Limb (tissue), 2 donors: Measurements from ENCODE around the gene ACRV1.

Source experiments
- DNase-seq, 2 donors: peaks; one replicate each; pipeline ENCODE4 v3.0.0-alpha.2; 2016; ENCODE audit errors: extremely low spot score in 2 of 2

ACRV1 gene

DNA sequence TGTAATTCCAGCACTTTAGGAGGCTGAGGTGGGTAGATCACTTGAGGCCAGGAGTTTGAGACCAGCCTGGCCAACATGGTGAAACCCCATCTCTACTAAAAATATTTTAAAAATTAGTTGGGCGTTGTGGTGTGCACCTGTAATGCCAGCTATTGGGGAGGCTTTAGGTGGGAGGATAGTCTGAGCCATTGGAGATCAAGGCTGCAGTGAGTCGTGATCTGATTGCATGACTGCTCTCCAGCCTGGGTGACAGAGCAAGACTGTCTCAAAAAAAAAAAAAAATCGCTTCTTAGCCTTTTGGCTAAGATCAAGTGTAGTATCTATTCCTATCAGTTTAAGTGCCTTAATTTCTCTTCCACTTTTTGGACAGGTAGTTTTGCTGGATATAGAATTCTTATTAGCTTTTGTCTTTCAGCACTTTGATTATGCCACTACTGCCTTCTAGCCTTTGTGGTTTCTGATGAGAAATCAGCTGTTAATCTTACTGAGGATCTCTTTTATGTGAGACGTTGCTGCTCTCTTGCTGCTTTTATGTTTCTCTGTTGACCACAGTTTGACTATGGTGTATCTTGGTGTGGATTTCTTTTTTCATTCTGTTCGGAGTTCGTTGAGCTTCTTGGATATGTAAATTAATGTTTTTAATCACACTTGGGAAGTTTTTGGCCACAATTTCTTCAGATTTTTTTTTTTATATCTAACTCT, 31.0 kb downstream of the ACRV1 start:
- DNase-seq = no peak

DNA sequence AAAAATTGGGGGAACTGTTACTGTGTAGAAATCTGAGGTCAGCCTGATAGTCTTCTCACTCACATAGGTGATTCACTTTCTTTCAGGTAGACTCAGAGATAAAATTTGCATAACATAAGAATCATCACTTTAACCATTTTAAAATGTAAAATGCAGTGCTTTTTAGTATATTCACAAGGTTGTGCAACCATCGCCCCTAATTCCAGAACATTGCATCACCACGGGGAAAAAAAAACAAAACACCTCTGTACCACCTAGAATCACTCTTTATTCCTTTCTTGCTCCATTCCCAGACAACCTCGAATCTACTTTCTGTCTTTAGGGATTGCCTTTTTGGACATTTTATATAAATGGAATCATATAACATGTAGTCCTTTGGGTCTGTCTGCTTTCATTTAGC, 34.8 kb downstream of the ACRV1 start:
- DNase-seq = no peak

DNA sequence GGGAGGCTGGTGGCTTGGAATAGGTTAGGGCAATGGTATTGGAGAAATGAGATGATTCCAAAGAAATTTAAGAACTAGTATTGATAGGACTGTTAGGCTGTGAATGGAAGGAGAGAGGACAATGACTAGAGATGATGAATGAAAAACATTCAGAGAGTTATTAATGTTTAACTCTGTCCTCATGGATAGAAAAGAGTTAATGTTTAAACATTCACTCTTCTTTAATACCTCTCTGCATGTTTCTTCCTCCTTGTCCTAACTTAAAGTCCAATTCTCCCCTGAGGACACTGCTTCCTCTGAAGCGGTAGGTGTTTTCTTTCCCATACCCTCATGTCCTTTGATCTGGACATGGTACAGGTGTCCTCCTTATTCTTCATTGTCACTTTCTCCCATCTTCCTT, 42.3 kb downstream of the ACRV1 start:
- no peak for DNase-seq

DNA sequence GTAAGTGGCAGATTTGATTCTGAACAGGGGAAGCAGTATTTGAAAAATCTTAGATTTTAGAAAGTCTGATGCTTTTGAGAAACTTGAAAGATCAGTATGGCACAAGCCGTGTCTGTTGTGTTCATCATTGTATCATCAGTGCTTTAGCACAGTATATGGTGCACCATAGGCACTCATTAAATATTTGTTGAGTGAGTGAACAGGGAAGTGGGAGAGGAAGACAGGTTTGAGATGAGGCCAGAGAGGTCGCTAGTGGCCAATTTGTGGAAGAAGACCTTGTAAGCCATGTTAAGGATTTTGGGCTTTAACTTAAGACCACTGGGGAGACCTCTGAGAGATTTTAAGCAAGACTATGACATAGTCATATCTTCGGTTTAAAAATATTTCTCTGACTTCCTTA, 42.8 kb downstream of the ACRV1 start:
- DNase-seq = no peak

DNA sequence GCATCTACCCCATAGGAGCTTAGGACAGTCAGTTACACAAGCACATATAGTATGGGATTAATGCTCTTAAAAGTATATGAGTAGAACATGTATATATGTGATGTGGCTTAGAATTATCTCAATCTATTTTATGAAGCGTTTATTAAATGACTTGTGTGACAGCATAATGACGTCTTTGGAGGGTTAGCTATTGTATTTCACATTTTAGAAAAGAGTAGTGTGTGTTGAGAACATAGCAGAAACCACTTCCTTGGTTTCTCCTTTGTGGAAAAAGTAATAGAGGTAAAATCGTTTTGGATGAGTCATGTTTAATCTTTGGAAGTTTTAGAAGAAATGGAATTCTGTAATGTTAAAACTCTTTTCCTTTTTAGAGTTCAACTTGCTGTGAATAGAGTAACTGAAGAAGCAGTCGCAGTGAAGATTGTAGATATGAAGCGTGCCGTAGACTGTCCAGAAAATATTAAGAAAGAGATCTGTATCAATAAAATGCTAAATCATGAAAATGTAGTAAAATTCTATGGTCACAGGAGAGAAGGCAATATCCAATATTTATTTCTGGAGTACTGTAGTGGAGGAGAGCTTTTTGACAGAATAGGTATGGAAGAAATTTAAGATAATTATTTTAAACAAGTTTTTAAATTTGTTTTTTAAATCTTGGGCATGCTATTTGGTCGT, 53.3 kb downstream of the ACRV1 start:
- no peak for DNase-seq

DNA sequence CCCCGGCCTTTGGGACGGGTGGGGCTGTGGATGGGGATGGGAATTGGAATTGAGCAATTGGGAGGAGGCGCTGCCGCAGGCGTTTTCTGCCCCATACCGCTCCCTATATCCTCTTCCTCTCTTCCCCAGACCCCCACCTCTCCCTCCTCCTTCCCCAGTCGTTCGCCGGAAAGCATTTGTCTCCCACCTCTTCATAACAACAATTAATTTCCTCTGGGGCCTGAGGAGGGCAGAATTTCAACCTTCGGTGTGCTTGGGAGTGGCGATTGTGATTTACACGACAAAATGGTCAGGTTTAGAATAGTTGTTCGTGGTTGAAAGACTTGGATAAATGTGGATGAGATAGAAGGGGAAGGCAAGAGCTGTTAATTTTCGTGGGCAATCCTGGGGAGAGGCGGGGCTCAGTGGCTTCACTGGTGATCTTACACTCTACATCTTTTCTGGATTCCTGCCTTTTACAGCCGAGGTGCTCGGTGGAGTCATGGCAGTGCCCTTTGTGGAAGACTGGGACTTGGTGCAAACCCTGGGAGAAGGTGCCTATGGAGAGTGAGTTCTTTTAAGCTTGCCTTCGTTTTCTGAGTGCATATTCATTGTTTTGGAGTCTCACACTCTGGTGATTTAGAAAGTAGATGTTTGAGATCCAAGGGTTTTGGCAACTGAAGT, 54.2 kb downstream of the ACRV1 start:
- peak in 1 of 2 donors; percentile 50 for DNase-seq

DNA sequence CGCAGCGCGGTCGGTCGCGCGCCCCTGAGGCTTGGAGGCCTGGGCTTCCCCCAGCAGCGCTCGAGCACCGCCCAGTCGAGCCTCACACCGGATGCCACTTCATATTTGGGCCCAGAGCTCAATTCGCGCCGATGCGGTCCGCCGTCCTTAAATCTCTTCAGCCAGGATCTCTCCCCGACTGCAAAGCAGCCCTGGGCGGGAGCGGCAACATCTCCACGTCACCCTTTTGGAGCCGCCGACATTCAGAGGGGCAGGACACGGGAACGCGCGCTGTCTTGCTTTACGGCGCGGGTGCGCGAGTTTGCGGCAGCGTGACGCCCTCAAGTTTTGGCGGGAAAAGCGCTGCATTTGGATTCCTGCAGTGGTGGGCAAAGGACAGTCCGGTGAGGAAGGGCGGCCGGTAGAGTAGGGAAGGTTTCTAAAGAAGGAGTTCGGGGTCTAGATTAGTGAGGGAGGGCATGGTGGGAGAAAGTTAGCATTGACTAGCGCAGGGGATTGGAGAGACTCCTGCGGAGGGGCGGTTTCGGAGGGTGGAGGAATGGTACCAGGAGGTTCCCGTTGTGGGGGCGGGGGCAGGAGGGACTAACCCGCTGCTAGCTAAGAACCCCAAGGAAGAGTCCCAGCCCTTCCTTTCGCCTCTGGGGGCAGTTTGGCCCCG, 54.9 kb downstream of the ACRV1 start:
- DNase-seq = peak; percentile 91 to 95

DNA sequence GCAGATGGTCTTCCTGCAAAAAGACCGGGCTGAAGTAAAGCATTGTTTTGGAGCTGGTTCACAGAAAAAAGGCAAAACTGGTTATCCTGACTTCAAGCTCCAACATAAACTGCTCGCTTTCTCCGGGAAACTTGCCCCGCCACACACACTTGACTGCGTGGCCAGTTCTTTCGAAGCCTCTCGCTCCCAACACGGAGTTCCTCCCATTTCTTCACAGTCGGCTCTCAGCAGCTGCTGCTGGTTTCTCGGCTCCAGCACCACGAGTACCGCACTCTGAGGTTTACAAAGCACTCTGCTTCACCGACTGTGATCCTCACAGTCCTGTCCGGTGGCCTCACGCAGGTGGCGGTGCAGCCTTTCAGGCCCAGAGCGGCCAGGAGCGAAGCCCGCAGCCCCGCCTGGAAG, 55.4 kb downstream of the ACRV1 start:
- no peak for DNase-seq

DNA sequence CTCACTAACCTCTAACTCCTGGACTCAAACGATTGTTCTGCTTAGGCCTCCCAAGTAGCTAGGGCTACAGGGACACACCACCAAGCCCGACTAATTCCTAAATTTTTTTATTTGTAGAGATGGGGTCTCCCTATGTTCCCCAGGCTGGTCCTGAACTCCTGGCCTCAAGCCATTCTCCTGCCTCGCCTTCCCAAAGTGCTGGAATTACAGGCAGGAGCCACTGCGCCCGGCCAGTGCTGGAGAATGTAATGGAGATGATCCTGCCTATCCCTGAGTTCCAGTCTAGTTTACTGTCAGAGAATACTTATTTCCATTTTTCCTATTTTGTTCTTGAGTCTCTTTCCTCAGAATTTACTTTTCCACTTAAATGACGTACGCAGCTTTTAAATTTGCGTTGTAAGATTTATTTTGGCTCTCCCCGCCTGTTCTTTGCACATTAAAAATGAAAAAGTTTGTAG, 55.9 kb downstream of the ACRV1 start, which contains the start of gene CHEK1:
Gene CHEK1 (plus strand): TSS at position 408 of the 458 bp plus-strand sequence. CDS start 1,606 bp downstream, outside the sequence.
- no peak for DNase-seq

DNA sequence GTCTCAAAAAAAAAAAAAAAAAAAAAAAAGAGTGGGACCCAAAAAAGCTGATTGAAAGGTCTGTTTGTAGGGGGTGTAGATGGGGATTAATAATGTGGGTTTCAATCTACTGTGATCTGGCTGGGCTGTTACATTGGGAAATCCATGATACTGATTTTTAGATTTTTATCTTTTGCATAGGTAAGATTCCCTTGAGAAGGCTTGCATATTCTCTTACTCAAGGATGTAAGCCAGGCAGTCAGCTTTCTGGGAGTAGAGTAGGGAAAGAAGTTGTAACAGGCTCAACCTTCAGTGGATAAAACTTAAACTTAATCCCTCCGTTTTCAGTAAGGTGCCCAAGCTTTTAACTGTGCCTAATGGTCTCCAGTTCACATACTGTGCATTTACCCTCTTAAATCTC, 57.6 kb downstream of the ACRV1 start:
- DNase-seq = no peak

DNA sequence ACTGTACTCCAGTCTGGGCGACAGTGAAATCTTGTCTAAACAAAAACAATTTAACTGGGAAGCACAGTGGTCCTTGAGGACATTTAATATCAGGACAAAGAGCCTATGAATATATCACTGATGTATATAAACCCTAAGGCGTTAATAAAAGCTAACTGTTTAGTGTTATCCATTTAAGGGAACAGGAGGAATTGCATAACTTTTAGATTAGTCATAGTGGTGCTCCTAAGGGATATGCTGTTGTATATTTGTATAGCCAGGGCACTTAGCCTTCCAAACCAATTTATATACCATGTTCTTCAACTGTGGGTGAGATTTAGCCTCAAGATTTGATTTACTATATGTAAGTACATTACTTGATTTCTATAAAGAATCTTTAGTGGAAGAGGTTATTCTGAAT, 58.7 kb downstream of the ACRV1 start:
- DNase-seq = no peak
